NCI-H2029 (cell line): ENCODE measurements around the gene PTN.

Experiments
- DNase-seq: peaks from one replicate; lab custom pipeline; 2025; lab: John Stamatoyannopoulos, UW

PTN gene

DNA sequence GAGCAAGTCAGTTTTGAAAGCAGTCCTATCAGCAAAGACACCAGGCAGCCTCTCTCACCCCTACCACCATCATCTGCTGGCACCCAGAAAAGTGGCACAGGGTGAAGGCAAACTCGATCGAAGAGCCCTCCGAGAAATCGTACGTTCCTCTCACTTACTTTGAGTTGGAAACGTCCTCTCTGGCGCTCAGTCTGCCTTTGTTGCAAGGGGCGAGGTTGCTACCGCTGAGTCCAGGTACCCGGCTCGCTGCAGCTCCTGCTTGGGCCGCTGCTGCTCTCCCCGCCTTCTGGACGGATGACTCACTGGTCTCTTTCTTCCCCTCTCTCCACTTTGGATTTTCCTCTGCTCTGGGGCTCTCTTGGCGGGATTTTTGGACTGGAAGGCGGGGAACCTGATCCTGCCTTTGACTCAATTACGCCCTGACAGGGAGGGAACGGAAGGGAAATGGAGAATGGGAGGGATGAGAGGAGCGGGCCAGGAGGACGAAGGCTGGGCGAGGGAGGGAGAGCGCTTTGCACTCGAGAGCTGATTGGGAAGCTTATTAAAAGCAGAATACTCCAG, at the start of gene PTN:
Gene PTN, minus strand, starts transcription at position 453 of the 561 bp plus-strand sequence. CDS start 88,760 bp downstream, outside the sequence.
- peak; percentile 61 for DNase-seq

DNA sequence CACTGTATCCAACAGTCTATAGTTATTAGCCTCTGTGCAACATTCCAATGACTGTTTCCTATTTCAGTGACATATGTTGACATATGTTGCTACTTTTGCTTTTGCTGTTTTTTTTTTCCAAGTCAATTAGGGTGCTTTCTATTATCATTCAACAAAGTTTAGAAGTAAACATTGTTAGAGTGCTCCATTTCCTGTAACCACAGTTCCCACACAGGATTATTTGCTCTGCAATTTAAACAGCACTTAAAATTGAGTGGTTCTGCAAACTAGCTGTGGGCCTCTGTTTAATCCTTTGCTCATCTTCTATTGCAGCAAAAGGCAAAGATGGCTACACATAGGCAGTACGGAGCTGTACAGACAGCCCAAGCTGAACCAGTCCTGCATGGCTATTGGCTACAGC, 46.5 kb upstream of the PTN start:
- DNase-seq: peak; percentile 71

DNA sequence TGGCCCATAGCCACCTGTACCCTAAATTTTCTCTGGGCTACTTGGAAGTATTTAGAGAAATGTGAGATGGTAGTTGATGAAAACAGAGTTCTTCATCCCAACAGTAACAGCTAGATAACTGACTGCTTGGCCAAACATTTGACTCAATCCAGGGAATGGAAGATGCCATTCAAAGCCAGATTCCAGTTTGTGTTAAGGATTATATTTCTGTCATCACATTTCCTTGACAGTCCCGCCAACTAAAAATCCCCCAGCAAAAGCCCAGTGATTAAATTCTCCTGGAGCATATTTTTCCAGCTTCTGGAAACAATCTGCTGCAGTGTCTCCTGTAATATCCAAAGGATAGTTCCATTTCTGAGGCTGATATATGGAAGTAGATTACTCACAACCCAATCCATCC, 45.4 kb upstream of the PTN start:
- DNase-seq: no peak

- DNase-seq: no peak
Observed at GRCh38 chr7:137386966-137387365, 43.4 kb upstream of the PTN start.

DNA sequence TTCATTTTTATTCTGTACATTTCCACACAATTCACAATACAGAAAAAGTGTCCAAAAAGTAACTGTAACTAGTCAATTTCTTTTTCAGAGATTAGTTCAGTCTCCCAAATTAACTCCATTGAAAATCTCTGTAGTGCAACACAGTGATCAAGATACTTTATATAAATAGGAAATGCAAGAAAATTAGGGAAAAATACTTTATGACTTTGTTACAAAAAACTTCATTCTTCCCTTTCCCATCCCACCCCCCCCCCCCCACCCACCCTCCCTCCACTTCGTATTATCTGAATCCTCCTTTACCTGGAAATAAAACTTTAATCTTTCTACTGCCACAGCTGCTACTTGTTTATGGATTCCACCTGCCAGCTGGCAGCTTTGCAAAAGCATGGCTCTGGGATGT, 37.5 kb upstream of the PTN start:
- DNase-seq: no peak

GRCh38 chr7:137373507-137373906, 30.0 kb upstream of the PTN start:
- no peak for DNase-seq

DNA sequence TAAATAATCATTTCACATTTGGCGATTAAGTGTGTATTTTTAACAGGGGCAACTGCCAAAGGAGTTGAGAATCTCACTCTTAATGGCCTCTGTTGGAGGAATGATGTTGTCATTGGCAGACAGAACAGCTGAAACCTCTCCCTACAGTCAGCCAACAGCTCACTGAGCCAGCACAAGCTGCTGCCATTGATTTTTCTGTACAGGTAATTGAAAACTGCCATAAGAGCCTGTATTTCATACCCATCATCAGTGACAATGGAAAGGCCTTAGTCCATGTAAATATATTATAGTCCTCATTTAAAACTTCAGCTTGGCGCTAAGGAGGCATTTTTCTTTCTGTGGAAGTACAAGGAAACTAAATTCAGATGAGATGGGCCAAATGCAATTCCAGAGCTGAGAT, 28.1 kb upstream of the PTN start:
- DNase-seq: no peak

GRCh38 chr7:137366995-137367394, 23.5 kb upstream of the PTN start:
- no peak for DNase-seq

GRCh38 chr7:137363683-137364082, 20.1 kb upstream of the PTN start:
- no peak for DNase-seq

- no peak for DNase-seq
Observed at GRCh38 chr7:137360087-137360679, 16.6 kb upstream of the PTN start.

- peak; percentile 60 for DNase-seq
Observed at GRCh38 chr7:137354961-137355360, 11.4 kb upstream of the PTN start.

- peak; percentile 94 for DNase-seq
Observed at GRCh38 chr7:137354396-137354795, 10.9 kb upstream of the PTN start.

- DNase-seq: no peak
Observed at GRCh38 chr7:137351941-137352340, 8.4 kb upstream of the PTN start.

GRCh38 chr7:137345799-137346449, 2.4 kb upstream of the PTN start:
- no peak for DNase-seq

DNA sequence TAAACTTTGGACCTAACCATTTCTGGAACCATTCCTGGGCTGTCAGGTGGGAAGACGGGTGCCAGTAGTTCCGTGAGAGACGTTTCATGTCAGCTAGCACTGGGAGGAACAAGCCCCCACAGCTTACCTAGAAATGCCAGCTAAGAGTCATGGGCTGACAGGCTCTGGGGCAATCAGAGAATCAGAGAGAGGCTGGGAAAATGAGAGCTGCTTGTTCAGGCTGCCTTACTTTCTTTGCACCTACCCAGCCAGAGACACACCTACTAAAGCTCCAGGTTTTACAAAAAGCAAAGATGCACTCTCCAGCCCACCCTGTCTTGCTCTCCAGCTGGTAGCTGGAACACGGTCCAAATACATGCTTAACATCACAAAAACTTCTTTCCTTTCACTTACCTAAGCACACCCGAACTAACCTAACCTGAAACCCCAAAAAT, 688 bp downstream of the PTN start:
- DNase-seq: no peak

DNA sequence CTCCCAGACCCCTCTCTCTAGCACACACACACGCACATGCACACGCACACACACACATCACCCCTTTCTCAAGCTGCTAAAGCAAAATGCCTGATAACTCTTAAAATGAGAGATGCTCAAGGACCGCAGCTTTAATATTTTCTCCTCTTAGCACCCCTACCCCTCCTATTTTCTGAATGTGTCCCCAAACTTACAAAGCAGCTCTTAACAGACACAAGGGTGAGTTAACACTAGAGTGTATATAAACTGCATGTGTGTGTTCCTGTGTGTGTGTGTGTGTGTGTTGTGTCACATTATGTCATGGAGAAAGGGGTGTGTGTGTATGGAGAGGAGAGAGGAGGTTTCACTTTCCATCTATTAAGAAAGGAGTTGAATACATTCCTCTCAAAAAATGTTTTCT, 1.3 kb downstream of the PTN start:
- DNase-seq: peak; percentile 23

DNA sequence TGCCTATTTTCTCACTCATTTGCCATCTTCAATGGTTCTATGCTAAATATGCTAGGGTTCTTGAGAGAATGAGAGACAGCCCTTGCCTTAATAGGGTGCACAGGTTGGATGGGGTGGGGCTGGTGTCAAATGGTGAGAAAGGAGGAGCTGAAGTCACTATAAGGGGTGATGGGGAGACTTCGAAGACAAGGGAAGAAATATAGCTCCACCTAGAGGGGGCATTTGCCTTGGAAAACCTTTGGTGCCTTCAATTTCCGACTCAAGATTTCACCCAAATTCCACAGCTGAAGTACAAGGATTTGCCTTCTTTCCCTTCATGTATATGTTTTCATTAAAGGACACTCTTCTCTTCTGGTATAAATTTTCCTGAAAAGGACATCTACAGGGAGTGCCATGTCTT, 5.6 kb downstream of the PTN start:
- no peak for DNase-seq

DNA sequence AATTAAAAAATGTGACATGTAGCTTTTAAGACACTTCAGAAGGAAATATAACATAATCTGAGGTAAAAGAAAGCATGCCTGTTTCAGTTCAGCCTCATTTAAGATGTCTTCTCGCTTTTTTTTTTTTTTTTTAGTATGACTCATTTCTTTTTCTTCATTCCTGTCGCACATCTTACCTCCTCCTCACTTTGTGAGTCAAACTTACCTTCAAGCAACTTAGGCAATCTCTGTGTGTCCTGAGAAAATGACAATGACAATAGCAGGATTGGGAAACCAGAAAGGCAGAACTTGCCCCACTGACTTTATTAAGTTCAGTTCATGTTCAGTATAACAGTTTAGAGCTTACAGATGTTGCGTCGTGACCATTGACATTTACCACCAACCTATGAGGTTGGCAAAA, 7.7 kb downstream of the PTN start:
- DNase-seq: no peak

DNA sequence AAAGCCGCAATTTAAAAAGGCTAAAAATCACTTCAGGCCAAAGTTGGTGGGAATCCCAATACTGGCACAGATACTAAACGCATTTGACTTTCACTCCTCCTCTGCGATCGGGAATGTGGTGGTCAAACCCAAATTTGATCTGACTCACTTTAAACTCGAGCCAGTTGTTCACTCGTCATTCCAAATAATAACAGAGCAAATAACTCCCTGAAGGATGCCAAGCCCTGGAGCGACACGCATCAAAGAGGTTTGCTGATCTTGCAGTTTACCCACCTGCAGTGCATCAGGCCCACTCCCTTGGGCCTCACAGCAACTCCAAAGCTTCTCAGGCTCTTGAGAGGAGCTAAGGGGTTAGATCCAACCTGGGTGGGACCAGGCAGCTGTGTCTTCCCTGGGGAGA, 12.2 kb downstream of the PTN start:
- DNase-seq: no peak

GRCh38 chr7:137329411-137329810, 14.1 kb downstream of the PTN start:
- no peak for DNase-seq

DNA sequence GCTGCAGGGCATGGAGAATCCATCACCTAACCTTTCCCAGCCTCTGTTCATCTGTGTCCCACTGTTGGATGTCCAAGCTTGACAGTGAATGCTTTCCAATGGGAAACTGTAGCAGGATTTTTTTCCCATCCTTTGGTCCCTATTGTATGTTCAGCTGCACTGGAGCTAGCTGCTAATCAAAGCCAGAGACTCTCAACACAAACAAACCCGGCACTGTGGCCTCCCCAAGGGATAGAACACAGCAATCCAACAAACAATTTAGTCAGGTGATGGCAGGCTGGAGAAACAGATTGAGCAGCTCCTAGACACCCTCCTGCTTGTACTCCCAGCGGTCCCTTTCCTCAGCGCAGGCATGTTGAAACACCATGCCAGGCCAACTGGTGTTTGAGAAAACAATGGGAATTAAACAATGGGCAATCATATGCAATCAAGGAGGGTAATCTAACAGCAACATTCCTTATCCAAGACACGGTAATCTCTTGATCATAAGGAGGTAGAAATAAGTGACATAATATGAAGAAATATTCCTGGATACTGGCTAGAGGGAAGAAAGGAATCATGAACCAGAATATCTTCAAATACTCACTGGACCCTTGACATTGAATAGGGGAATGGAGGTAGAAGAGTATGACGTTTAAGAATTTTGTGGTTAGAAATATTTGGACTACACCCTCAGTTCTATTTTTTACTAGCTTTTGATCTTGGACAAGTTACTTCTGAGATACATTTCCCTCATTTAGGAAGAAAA, 15.0 kb downstream of the PTN start:
- DNase-seq: no peak

GRCh38 chr7:137325927-137326326, 17.6 kb downstream of the PTN start:
- DNase-seq: peak; percentile 20
